ENCODE measurements around the gene NAP1L4.

The NAP1L4 gene

GRCh38 chr11:2897048-2897447, 95.1 kb downstream of the NAP1L4 start:
- no peak for DNase-seq
- no peak overlapping the region for H3K27ac ChIP-seq
- in situ Hi-C loops (cut with HindIII; ENCODE audit: low pct_ligation_motif_present, low sequenced_read_pairs) = no loop called here
- TF ChIP-seq CTCF (IDR thresholded peaks at IDR 0.05; ENCODE audit: low read depth, low read length, missing control alignments) = no peak
- H3K4me3 ChIP-seq (ENCODE audit: low read depth, low read length) = no peak overlapping the region
- H3K27me3 ChIP-seq (replicated peaks) = no peaks in the 10 kb centered on the region
- no peaks in the 10 kb centered on the region for H3K36me3 ChIP-seq (replicated peaks)

GRCh38 chr11:2896047-2896446, 96.1 kb downstream of the NAP1L4 start:
- Histone ChIP-seq H3K27me3 (replicated peaks) (no peaks in the 10 kb centered on the region), H3K4me3 (ENCODE audit: low read depth, low read length) (no peak overlapping the region), H3K36me3 (replicated peaks) (no peaks in the 10 kb centered on the region), H3K27ac (no peak overlapping the region)
- in situ Hi-C loops (cut with HindIII; ENCODE audit: low pct_ligation_motif_present, low sequenced_read_pairs) = no loop called here
- TF ChIP-seq CTCF (IDR thresholded peaks at IDR 0.05; ENCODE audit: low read depth, low read length, missing control alignments) = no peak
- DNase-seq = no peak
